A549 (cell line): ENCODE data around the gene CGN.

Experiments
- BHLHE40 ChIP-seq: IDR thresholded peaks from 2 replicates; pipeline ENCODE4 v1.6.1; 2012; ENCODE audit warnings: low read depth, low read length, inconsistent platforms
- CBX8 ChIP-seq: fragments of 200-600 bp; sonication (generic); IDR thresholded peaks from 2 replicates; pipeline ENCODE4 v1.6.1; 2016
- CEBPB ChIP-seq, 2 experiments: fragments of >200 bp in 1 of 2; sonication (Bioruptor Twin) in 1 of 2; formaldehyde crosslinking in 1 of 2; IDR thresholded peaks; 2 replicates each; pipeline ENCODE4 v1.6.1; 2012 to 2016
- HDAC2 ChIP-seq: fragments of 200-600 bp; sonication (generic); IDR thresholded peaks from 2 replicates; pipeline ENCODE4 v1.6.1; 2016
- KDM1A ChIP-seq: fragments of 200-600 bp; sonication (generic); IDR thresholded peaks from 2 replicates; pipeline ENCODE4 v1.6.1; 2016; ENCODE audit warnings: low read depth, mild to moderate bottlenecking
- MAX ChIP-seq: IDR thresholded peaks from 2 replicates; pipeline ENCODE4 v1.6.1; 2012
- MYC ChIP-seq: IDR thresholded peaks from 2 replicates; pipeline ENCODE4 v1.6.1; 2012; ENCODE audit warnings: mild to moderate bottlenecking, inconsistent platforms, low read length, improper control_type of control experiment, borderline replicate concordance
- PHF8 ChIP-seq: fragments of 200-600 bp; sonication (generic); IDR thresholded peaks from 2 replicates; pipeline ENCODE4 v1.6.1; 2016; ENCODE audit warnings: low read depth, mild to moderate bottlenecking, antibody characterized with exemption, moderate library complexity, borderline replicate concordance
- POLR2A ChIP-seq: IDR thresholded peaks from 2 replicates; pipeline ENCODE4 v1.6.1; 2012; ENCODE audit warnings: mild to moderate bottlenecking, low read length
- POLR2AphosphoS2 ChIP-seq: conservative IDR thresholded peaks from 2 replicates; pipeline ENCODE4 v1.6.1; 2012; ENCODE audit warnings: low read length, improper control_type of control experiment, inconsistent platforms
- RFX5 ChIP-seq: fragments of 450-650 bp; IDR thresholded peaks from 2 replicates; pipeline ENCODE4 v1.7.1; 2014; ENCODE audit warnings: antibody characterized with exemption, mild to moderate bottlenecking, moderate library complexity
- TF ChIP-seq, protein P1 (sequence below): fragments of >200 bp; sonication (Bioruptor Twin); formaldehyde crosslinking; IDR thresholded peaks from 3 replicates; pipeline ENCODE4 v1.5.1; 2016
- TF ChIP-seq, protein P2 (sequence below): IDR thresholded peaks from 2 replicates; pipeline ENCODE4 v1.6.1; 2012

DNA sequence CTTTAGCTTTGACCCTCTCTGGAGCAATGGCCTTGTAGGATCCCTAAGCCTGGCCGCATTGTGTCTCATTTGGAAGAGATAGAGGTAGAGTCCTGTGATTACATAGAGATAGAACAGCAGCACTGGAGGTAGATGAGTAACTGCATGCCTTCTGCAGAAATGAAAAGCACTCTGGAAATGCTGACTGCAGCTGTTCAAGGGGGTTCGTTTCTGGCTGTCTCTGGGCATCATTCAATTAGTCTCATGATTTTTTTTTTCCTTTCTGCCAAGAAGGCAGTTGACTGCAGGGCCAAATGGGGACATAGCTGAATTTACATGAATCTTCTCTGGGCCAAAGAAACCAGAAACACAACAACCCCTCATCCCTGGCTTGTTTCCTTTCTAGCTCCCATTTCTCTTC is 72.6 kb downstream of the CGN start:
- TF ChIP-seq, protein P1, sequence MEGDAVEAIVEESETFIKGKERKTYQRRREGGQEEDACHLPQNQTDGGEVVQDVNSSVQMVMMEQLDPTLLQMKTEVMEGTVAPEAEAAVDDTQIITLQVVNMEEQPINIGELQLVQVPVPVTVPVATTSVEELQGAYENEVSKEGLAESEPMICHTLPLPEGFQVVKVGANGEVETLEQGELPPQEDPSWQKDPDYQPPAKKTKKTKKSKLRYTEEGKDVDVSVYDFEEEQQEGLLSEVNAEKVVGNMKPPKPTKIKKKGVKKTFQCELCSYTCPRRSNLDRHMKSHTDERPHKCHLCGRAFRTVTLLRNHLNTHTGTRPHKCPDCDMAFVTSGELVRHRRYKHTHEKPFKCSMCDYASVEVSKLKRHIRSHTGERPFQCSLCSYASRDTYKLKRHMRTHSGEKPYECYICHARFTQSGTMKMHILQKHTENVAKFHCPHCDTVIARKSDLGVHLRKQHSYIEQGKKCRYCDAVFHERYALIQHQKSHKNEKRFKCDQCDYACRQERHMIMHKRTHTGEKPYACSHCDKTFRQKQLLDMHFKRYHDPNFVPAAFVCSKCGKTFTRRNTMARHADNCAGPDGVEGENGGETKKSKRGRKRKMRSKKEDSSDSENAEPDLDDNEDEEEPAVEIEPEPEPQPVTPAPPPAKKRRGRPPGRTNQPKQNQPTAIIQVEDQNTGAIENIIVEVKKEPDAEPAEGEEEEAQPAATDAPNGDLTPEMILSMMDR, result no peak
- TF ChIP-seq POLR2AphosphoS2 (no peak), POLR2A (no peak), MAX (no peak), PHF8 (no peak), CEBPB (IDR thresholded peaks at IDR 0.05) (no peak), BHLHE40 (no peak), KDM1A (no peak), MYC (no peak), CBX8 (no peak), RFX5 (no peak), HDAC2 (no peak)
- TF ChIP-seq, protein P2, sequence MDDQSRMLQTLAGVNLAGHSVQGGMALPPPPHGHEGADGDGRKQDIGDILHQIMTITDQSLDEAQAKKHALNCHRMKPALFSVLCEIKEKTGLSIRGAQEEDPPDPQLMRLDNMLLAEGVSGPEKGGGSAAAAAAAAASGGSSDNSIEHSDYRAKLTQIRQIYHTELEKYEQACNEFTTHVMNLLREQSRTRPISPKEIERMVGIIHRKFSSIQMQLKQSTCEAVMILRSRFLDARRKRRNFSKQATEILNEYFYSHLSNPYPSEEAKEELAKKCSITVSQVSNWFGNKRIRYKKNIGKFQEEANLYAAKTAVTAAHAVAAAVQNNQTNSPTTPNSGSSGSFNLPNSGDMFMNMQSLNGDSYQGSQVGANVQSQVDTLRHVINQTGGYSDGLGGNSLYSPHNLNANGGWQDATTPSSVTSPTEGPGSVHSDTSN, result no peak
